Liver (tissue), 9 donors: ENCODE measurements around the gene TMEM98. TPM values are rescaled to one million over a fixed set of nuclear protein-coding genes. Genes with fewer than 3 reads are reported as not detected.

Experiments
- DNase-seq: peaks from one replicate; pipeline ENCODE4 v3.0.0-alpha.2; 2017; ENCODE audit warnings: low spot score
- H3K27ac ChIP-seq, 2 donors: one replicate each; pipeline ENCODE4 v1.7.0; 2013; ENCODE audit warnings: inconsistent platforms in 2 of 2, low read length in 2 of 2, control low read depth in 1 of 2, low read depth in 1 of 2, mild to moderate bottlenecking in 1 of 2
- H3K27me3 ChIP-seq, 4 donors: one replicate each; pipeline versions ENCODE4 v1.6.1 to v1.7.0; 2013; ENCODE audit warnings: low read length in 3 of 4, inconsistent platforms in 1 of 4, mild to moderate bottlenecking in 1 of 4, moderate library complexity in 1 of 4; ENCODE audit not compliant: control insufficient read depth in 4 of 4, insufficient read depth in 4 of 4
- H3K36me3 ChIP-seq, 4 donors: one replicate each; pipeline versions ENCODE4 v1.6.1 to v1.7.0; 2013; ENCODE audit warnings: low read length in 3 of 4, mild to moderate bottlenecking in 3 of 4, low read depth in 1 of 4, moderate library complexity in 1 of 4; ENCODE audit not compliant: control insufficient read depth in 4 of 4, insufficient read depth in 3 of 4
- H3K4me1 ChIP-seq, 4 donors: one replicate each; pipeline versions ENCODE4 v1.6.1 to v1.7.0; 2013; ENCODE audit warnings: low read length in 3 of 4, mild to moderate bottlenecking in 3 of 4, moderate library complexity in 1 of 4; ENCODE audit not compliant: control insufficient read depth in 4 of 4, insufficient read depth in 4 of 4
- H3K4me3 ChIP-seq, 3 donors: one replicate each; pipeline versions ENCODE4 v1.6.1 to v1.7.0; 2013; ENCODE audit warnings: low read length in 3 of 3, control low read depth in 1 of 3, low read depth in 1 of 3, mild to moderate bottlenecking in 1 of 3
- H3K9ac ChIP-seq, 2 donors: one replicate each; pipeline ENCODE4 v1.7.0; 2013; ENCODE audit warnings: low read length in 2 of 2, mild to moderate bottlenecking in 2 of 2, moderate library complexity in 2 of 2, control low read depth in 1 of 2, low read depth in 1 of 2
- H3K9me3 ChIP-seq, 4 donors: one replicate each; pipeline versions ENCODE4 v1.6.1 to v1.7.0; 2013; ENCODE audit warnings: low read length in 3 of 4; ENCODE audit not compliant: control insufficient read depth in 4 of 4
- ATF3 ChIP-seq: IDR thresholded peaks from 2 replicates; pipeline ENCODE4 v1.6.1; 2016; ENCODE audit warnings: antibody characterized with exemption
- CTCF ChIP-seq: fragments of 150-350 bp; IDR thresholded peaks from 2 replicates; pipeline ENCODE4 v1.5.1; 2017; ENCODE audit warnings: improper control_type of control experiment, low read depth, low read length; ENCODE audit not compliant: missing input control
- EGR1 ChIP-seq, 2 donors: IDR thresholded peaks; 2 replicates each; pipeline ENCODE4 v1.6.1; 2016 to 2018; ENCODE audit warnings: antibody characterized with exemption in 2 of 2, low read depth in 2 of 2
- FOXA1 ChIP-seq: IDR thresholded peaks from 2 replicates; pipeline ENCODE4 v1.6.1; 2016; ENCODE audit warnings: antibody characterized with exemption
- FOXA2 ChIP-seq: IDR thresholded peaks from 2 replicates; pipeline ENCODE4 v1.6.1; 2016; ENCODE audit warnings: antibody characterized with exemption
- GABPA ChIP-seq, 2 donors: IDR thresholded peaks in 1 of 2; conservative IDR thresholded peaks in 1 of 2; 2 replicates each; pipeline ENCODE4 v1.6.1; 2016; ENCODE audit warnings: antibody characterized with exemption in 2 of 2, mild to moderate bottlenecking in 1 of 2, moderate library complexity in 1 of 2
- HNF4A ChIP-seq, 2 donors: conservative IDR thresholded peaks; 2 replicates each; pipeline ENCODE4 v1.6.1; 2016; ENCODE audit warnings: antibody characterized with exemption in 2 of 2, mild to moderate bottlenecking in 2 of 2
- HNF4G ChIP-seq: IDR thresholded peaks from 2 replicates; pipeline ENCODE4 v1.6.1; 2016; ENCODE audit warnings: antibody characterized with exemption
- JUND ChIP-seq, 2 donors: IDR thresholded peaks; 2 replicates each; pipeline ENCODE4 v1.6.1; 2016; ENCODE audit warnings: antibody characterized with exemption in 2 of 2
- MAX ChIP-seq: IDR thresholded peaks from 2 replicates; pipeline ENCODE4 v1.6.1; 2016; ENCODE audit warnings: antibody characterized with exemption
- NR2F2 ChIP-seq: IDR thresholded peaks from 2 replicates; pipeline ENCODE4 v1.6.1; 2016; ENCODE audit warnings: antibody characterized with exemption
- RAD21 ChIP-seq, 2 donors: IDR thresholded peaks; 2 replicates each; pipeline ENCODE4 v1.6.1; 2016; ENCODE audit warnings: antibody characterized with exemption in 2 of 2, mild to moderate bottlenecking in 2 of 2
- REST ChIP-seq: IDR thresholded peaks from 2 replicates; pipeline ENCODE4 v1.6.1; 2016; ENCODE audit warnings: antibody characterized with exemption, mild to moderate bottlenecking
- RXRA ChIP-seq, 2 donors: IDR thresholded peaks; 2 replicates each; pipeline ENCODE4 v1.6.1; 2017 to 2018; ENCODE audit warnings: antibody characterized with exemption in 2 of 2, mild to moderate bottlenecking in 1 of 2
- SP1 ChIP-seq: IDR thresholded peaks from 2 replicates; pipeline ENCODE4 v1.6.1; 2018; ENCODE audit warnings: antibody characterized with exemption, mild to moderate bottlenecking
- TAF1 ChIP-seq: conservative IDR thresholded peaks from 2 replicates; pipeline ENCODE4 v1.6.1; 2016; ENCODE audit warnings: antibody characterized with exemption, mild to moderate bottlenecking
- YY1 ChIP-seq: IDR thresholded peaks from 2 replicates; pipeline ENCODE4 v1.6.1; 2016; ENCODE audit warnings: antibody characterized with exemption, mild to moderate bottlenecking
- ZBTB33 ChIP-seq: IDR thresholded peaks from 2 replicates; pipeline ENCODE4 v1.6.1; 2016; ENCODE audit warnings: antibody characterized with exemption
- WGBS: extraction: QIAGEN DNeasy Blood & Tissue Kit; methylation state at CpG from one replicate; pipeline ENCODE4 v1.1.7; 2013; 5-methylcytosine and 5-hydroxymethylcytosine counted together
- polyA plus RNA-seq, 2 donors: library from polyadenylated mRNA; stranded (reverse) in 1 of 2; unstranded in 1 of 2; fragments of 200-250 nt in 1 of 2; fragments of >200 nt in 1 of 2; fragmentation: Nextera tagmentation in 1 of 2; extraction: Ambion mirVana in 1 of 2; gene quantifications; one replicate each; pipeline versions ENCODE4 v1.2.1 to v1.2.3, GENCODE V29; 2013 to 2015
- total RNA-seq, 2 donors: library from RNA; depleted of rRNA; stranded (reverse); fragments of >200 nt; gene quantifications; one replicate each; pipeline ENCODE4 v1.2.3, GENCODE V29; 2014
- donor health status: healthy.
- donor health status: healthy.
- donor health status: healthy.
- donor health status: healthy.
- donor health status: healthy.

Gene TMEM98
- total and polyA plus RNA-seq, 4 donors = 7.0 to 17.5 (median 10.7) TPM

GRCh38 chr17:32955155-32955554 is 27.2 kb downstream of the TMEM98 start:
- WGBS = 89% methylated on average over 1 of the region's 1 CpG
- DNase-seq = no peak
- H3K4me3 ChIP-seq = no peak overlapping the region
- H3K27me3 ChIP-seq = no peaks in the 10 kb centered on the region
- peaks cover 0 to 9% (median 5%) of the 10 kb centered on the region in 4 donors for H3K4me1 ChIP-seq
- no peak overlapping the region for H3K9ac ChIP-seq
- no peaks in the 10 kb centered on the region for H3K36me3 ChIP-seq
- no peak for TF ChIP-seq REST
- no peak for TF ChIP-seq HNF4G
- TF ChIP-seq FOXA1 = no peak
- no peak for TF ChIP-seq RAD21 (IDR thresholded peaks at IDR 0.05)
- no peaks in the 10 kb centered on the region for H3K9me3 ChIP-seq
- no peak overlapping the region for H3K27ac ChIP-seq

- DNase-seq = no peak
- Histone ChIP-seq H3K9me3 (no peaks in the 10 kb centered on the region), H3K9ac (no peak overlapping the region), H3K4me3 (no peak overlapping the region), H3K27me3 (no peaks in the 10 kb centered on the region), H3K36me3 (no peaks in the 10 kb centered on the region), H3K4me1 (peaks cover 0 to 9% (median 5%) of the 10 kb centered on the region in 4 donors), H3K27ac (no peak overlapping the region)
- TF ChIP-seq CTCF (no peak), FOXA2 (no peak), GABPA (IDR thresholded peaks at IDR 0.05 in 1 of 2, conservative IDR thresholded peaks at IDR 0.05 in 1 of 2) (no peak), SP1 (no peak), NR2F2 (no peak), ZBTB33 (no peak), RAD21 (IDR thresholded peaks at IDR 0.05) (no peak), HNF4A (conservative IDR thresholded peaks at IDR 0.05) (no peak), REST (no peak), JUND (IDR thresholded peaks at IDR 0.05) (no peak), FOXA1 (no peak), ATF3 (no peak), RXRA (IDR thresholded peaks at IDR 0.05) (no peak), EGR1 (IDR thresholded peaks at IDR 0.05; ENCODE audit: low read depth in 2 of 2) (no peak), TAF1 (no peak), MAX (no peak), YY1 (no peak), HNF4G (no peak)
- WGBS = 81% methylated on average over 5 of the region's 5 CpGs
Observed at GRCh38 chr17:32956240-32956970, 28.5 kb downstream of the TMEM98 start.
